ENCODE measurements around the gene CDK14. TPM values are rescaled to one million over a fixed set of nuclear protein-coding genes. Genes with fewer than 3 reads are reported as not detected.
"Not testable (repeated sequence)": the region's sequence is repeated elsewhere in the genome, so short reads cannot be mapped to it uniquely, and the experiment has no call there.

Gene CDK14
- total RNA-seq, 4 donors from 2014 or later, result 29.3 to 37.8 (median 33.0) TPM

- TF ChIP-seq POLR2A (IDR thresholded peaks at IDR 0.05), result no peak
- TF ChIP-seq CTCF (IDR thresholded peaks at IDR 0.05), result no peak
- WGBS, 2 donors, result 63 to 82% methylated on average over 3 of the region's 3 CpGs
- no peaks in the 10 kb centered on the region for H3K4me1 ChIP-seq
- H3K27me3 ChIP-seq, result no peaks in the 10 kb centered on the region
- DNase-seq, result no peak
- intact Hi-C loops (cut with DNase I), result no loop called here
- H3K9me3 ChIP-seq, result no peaks in the 10 kb centered on the region
- no peak overlapping the region for H3K4me3 ChIP-seq (replicated peaks in 1 of 3)
- H3K27ac ChIP-seq, result no peak overlapping the region
- no peaks in the 10 kb centered on the region for H3K36me3 ChIP-seq
Measured at GRCh38 chr7:90791596-90791995, 195.5 kb downstream of the CDK14 start.

GRCh38 chr7:90792301-90792700, 196.2 kb downstream of the CDK14 start:
- H3K27ac ChIP-seq, result no peak overlapping the region
- H3K4me3 ChIP-seq (replicated peaks in 1 of 3), result no peak overlapping the region
- TF ChIP-seq POLR2A (IDR thresholded peaks at IDR 0.05) (no peak), CTCF (IDR thresholded peaks at IDR 0.05) (no peak)
- no peaks in the 10 kb centered on the region for H3K9me3 ChIP-seq
- 88 to 95% methylated on average over 1 of the region's 1 CpG for WGBS, 2 donors
- no peaks in the 10 kb centered on the region for H3K27me3 ChIP-seq
- DNase-seq, result no peak
- H3K36me3 ChIP-seq, result no peaks in the 10 kb centered on the region
- H3K4me1 ChIP-seq, result no peaks in the 10 kb centered on the region
- intact Hi-C loops (cut with DNase I), result no loop called here

GRCh38 chr7:90794234-90794633, 198.1 kb downstream of the CDK14 start:
- intact Hi-C loops (cut with DNase I); H3K4me3 ChIP-seq (replicated peaks in 1 of 3); H3K27me3 ChIP-seq; DNase-seq; H3K36me3 ChIP-seq; H3K9me3 ChIP-seq; H3K4me1 ChIP-seq; H3K27ac ChIP-seq: not testable (repeated sequence)
- WGBS, 2 donors, result 96% methylated on average over 12 of the region's 12 CpGs

- H3K27ac ChIP-seq, result no peak overlapping the region
- no peak for DNase-seq
- whole genome bisulfite sequencing, 2 donors, result 88 to 89% methylated on average over 2 of the region's 2 CpGs
- H3K36me3 ChIP-seq, result no peaks in the 10 kb centered on the region
- no peaks in the 10 kb centered on the region for H3K4me1 ChIP-seq
- H3K4me3 ChIP-seq (replicated peaks in 1 of 3), result no peak overlapping the region
- no peak for TF ChIP-seq POLR2A (IDR thresholded peaks at IDR 0.05)
- no peak for TF ChIP-seq CTCF (IDR thresholded peaks at IDR 0.05)
- intact Hi-C loops (cut with DNase I), result no loop called here
- H3K27me3 ChIP-seq, result no peaks in the 10 kb centered on the region
- H3K9me3 ChIP-seq, result no peaks in the 10 kb centered on the region
Measured at GRCh38 chr7:90797596-90797995, 201.5 kb downstream of the CDK14 start.

GRCh38 chr7:90804370-90804769, 208.2 kb downstream of the CDK14 start:
- no peaks in the 10 kb centered on the region for H3K4me1 ChIP-seq
- intact Hi-C loops (cut with DNase I), result no loop called here
- 80 to 81% methylated on average over 1 of the region's 1 CpG for WGBS, 2 donors

GRCh38 chr7:90815552-90815951, 219.4 kb downstream of the CDK14 start:
- H3K27ac ChIP-seq; H3K4me3 ChIP-seq (replicated peaks in 1 of 3); intact Hi-C loops (cut with DNase I); H3K4me1 ChIP-seq; H3K27me3 ChIP-seq; DNase-seq; H3K36me3 ChIP-seq; H3K9me3 ChIP-seq: not testable (repeated sequence)
- 91 to 97% methylated on average over 2 of the region's 2 CpGs for WGBS, 2 donors

More at GRCh38 chr7:90804370-90804769, 208.2 kb downstream of the CDK14 start:
- no peak for DNase-seq
- Histone ChIP-seq H3K4me3 (replicated peaks in 1 of 3) (no peak overlapping the region), H3K27ac (no peak overlapping the region), H3K36me3 (no peaks in the 10 kb centered on the region), H3K9me3 (no peaks in the 10 kb centered on the region), H3K27me3 (no peaks in the 10 kb centered on the region)
- TF ChIP-seq POLR2A (IDR thresholded peaks at IDR 0.05), result no peak
- no peak for TF ChIP-seq CTCF (IDR thresholded peaks at IDR 0.05)
